Caco-2 (cell line): ENCODE measurements around the gene MYL7. TPM values are rescaled to one million over a fixed set of nuclear protein-coding genes. Genes with fewer than 3 reads are reported as not detected.

Experiments
- BruUV-seq: library from RNA; stranded (reverse); fragments of 400-500 nt; replicated peaks from 2 replicates; lab custom pipeline; 2021; lab: Mats Ljungman, UMichigan
- CTCF ChIA-PET: fragments of 300-600 bp; sonication (Branson Sonifier 250); formaldehyde crosslinking; loops from one replicate; lab custom pipeline; 2022; ENCODE audit warnings: antibody characterized with exemption; lab: Charles Lee
- POLR2A ChIA-PET: fragments of 300-600 bp; sonication (Branson Sonifier 250); formaldehyde crosslinking; loops from one replicate; lab custom pipeline; 2022; ENCODE audit warnings: antibody characterized with exemption; lab: Charles Lee
- DNase-seq, 2 experiments: peaks; one replicate each; pipeline versions ENCODE4 v3.0.0 to v3.0.0-alpha.2; 2020 to 2022
- H3K27me3 ChIP-seq: replicated peaks from 2 replicates; pipeline ENCODE4 v1.6.0; 2011; ENCODE audit warnings: low read length; ENCODE audit not compliant: control insufficient read depth, insufficient read depth
- H3K36me3 ChIP-seq: 2 replicates; pipeline ENCODE4 v1.5.1; 2011; ENCODE audit warnings: low read length; ENCODE audit not compliant: control insufficient read depth, insufficient read depth
- H3K4me1 ChIP-seq: fragments of 250-450 bp; sonication (Bioruptor Pico); 2 replicates; pipeline ENCODE4 v1.5.1; 2020; ENCODE audit warnings: mild to moderate bottlenecking
- H3K4me3 ChIP-seq: 2 replicates; pipeline ENCODE4 v1.5.1; 2011; ENCODE audit warnings: low read depth, mild to moderate bottlenecking, control low read depth, low read length
- H3K9me3 ChIP-seq: fragments of 250-450 bp; sonication (Bioruptor Pico); 2 replicates; pipeline ENCODE4 v1.5.1; 2020; ENCODE audit warnings: mild to moderate bottlenecking, moderate library complexity
- H3K27ac Mint-ChIP-seq: one replicate; pipeline ENCODE4 v1.8.0; 2022; ENCODE audit warnings: mixed read lengths; ENCODE audit not compliant: unreplicated experiment
- H3K27me3 Mint-ChIP-seq: one replicate; pipeline ENCODE4 v1.8.0; 2022; ENCODE audit warnings: mixed read lengths; ENCODE audit not compliant: insufficient read depth, unreplicated experiment
- H3K36me3 Mint-ChIP-seq: one replicate; pipeline ENCODE4 v1.8.0; 2022; ENCODE audit warnings: mild to moderate bottlenecking, mixed read lengths; ENCODE audit not compliant: insufficient read depth, unreplicated experiment
- H3K4me1 Mint-ChIP-seq: one replicate; pipeline ENCODE4 v1.8.0; 2022; ENCODE audit warnings: low read depth, mixed read lengths; ENCODE audit not compliant: unreplicated experiment
- H3K4me3 Mint-ChIP-seq: one replicate; pipeline ENCODE4 v1.8.0; 2022; ENCODE audit warnings: mild to moderate bottlenecking, moderate library complexity, mixed read lengths; ENCODE audit not compliant: unreplicated experiment
- H3K9me3 Mint-ChIP-seq: one replicate; pipeline ENCODE4 v1.8.0; 2022; ENCODE audit warnings: mixed read lengths; ENCODE audit not compliant: unreplicated experiment
- CTCF ChIP-seq, 2 experiments: fragments of 200-600 bp in 1 of 2; IDR thresholded peaks; 1 replicate in 1 of 2; 2 replicates in 1 of 2; pipeline versions ENCODE4 v1.5.1 to v1.8.0; 2011 to 2022; ENCODE audit warnings: antibody characterized with exemption in 1 of 2, control low read depth in 1 of 2, inconsistent platforms in 1 of 2, low read depth in 1 of 2, low read length in 1 of 2, mild to moderate bottlenecking in 1 of 2, moderate library complexity in 1 of 2; ENCODE audit not compliant: insufficient read depth in 1 of 2, severe bottlenecking in 1 of 2, unreplicated experiment in 1 of 2
- intact Hi-C: fragments of 100-400 bp; cut with micrococcal nuclease; formaldehyde crosslinking; loops from one replicate; pipeline ENCODE4 v1.10.0; 2022; ENCODE audit not compliant: unreplicated experiment
- total RNA-seq: library from RNA; stranded (reverse); gene quantifications from 2 replicates; pipeline ENCODE4 v1.2.3, GENCODE V29; 2022

The MYL7 gene
- total RNA-seq, 1 experiment from 2014 or later = 16.2 TPM

GRCh38 chr7:44109991-44110390 is 31.1 kb downstream of the MYL7 start:
- Histone ChIP-seq H3K27me3 (no peaks in the 10 kb centered on the region; the same call in 1 of the 2 replicates), H3K36me3 (no peaks in the 10 kb centered on the region; the same call in 1 of the 2 replicates), H3K4me3 (no peak overlapping the region), H3K9me3 (no peaks in the 10 kb centered on the region), H3K4me1 (no peaks in the 10 kb centered on the region)
- TF ChIP-seq CTCF (IDR thresholded peaks at IDR 0.05; ENCODE audit: insufficient read depth in 1 of 2, low read depth in 1 of 2, low read length in 1 of 2, severe bottlenecking in 1 of 2, unreplicated experiment in 1 of 2) = no peak
- Mint-ChIP-seq H3K9me3 (no peaks in the 10 kb centered on the region), H3K4me1 (no peaks in the 10 kb centered on the region), H3K27me3 (no peaks in the 10 kb centered on the region), H3K36me3 (peaks cover 15% of the 10 kb centered on the region), H3K4me3 (no peak overlapping the region), H3K27ac (no peak overlapping the region)
- intact Hi-C loops = no loop called here
- CTCF ChIA-PET = no interaction called here
- POLR2A ChIA-PET = no interaction called here
- BruUV-seq = no TSS peak
- no peak for DNase-seq

- Mint-ChIP-seq H3K27ac (no peak overlapping the region), H3K4me3 (no peak overlapping the region), H3K36me3 (peaks cover 15% of the 10 kb centered on the region), H3K9me3 (no peaks in the 10 kb centered on the region), H3K4me1 (no peaks in the 10 kb centered on the region), H3K27me3 (no peaks in the 10 kb centered on the region)
- TF ChIP-seq CTCF (IDR thresholded peaks at IDR 0.05; ENCODE audit: insufficient read depth in 1 of 2, low read depth in 1 of 2, low read length in 1 of 2, severe bottlenecking in 1 of 2, unreplicated experiment in 1 of 2) = peak in 1 of 2 experiments; percentile 11
- POLR2A ChIA-PET = no interaction called here
- CTCF ChIA-PET = no interaction called here
- no peaks in the 10 kb centered on the region; the same call in 1 of the 2 replicates for H3K36me3 ChIP-seq
- no peaks in the 10 kb centered on the region for H3K9me3 ChIP-seq
- BruUV-seq = no TSS peak
- intact Hi-C loops = no loop called here
- no peak overlapping the region for H3K4me3 ChIP-seq
- no peaks in the 10 kb centered on the region for H3K4me1 ChIP-seq
- H3K27me3 ChIP-seq = no peaks in the 10 kb centered on the region; the same call in 1 of the 2 replicates
- peak; percentile 28 to 33 for DNase-seq
These were observed 32.1 kb downstream of the MYL7 start for GRCh38 chr7:44108768-44109750.

- H3K9me3 ChIP-seq = no peaks in the 10 kb centered on the region
- no peak overlapping the region for H3K4me3 Mint-ChIP-seq
- POLR2A ChIA-PET = no interaction called here
- no peaks in the 10 kb centered on the region for H3K9me3 Mint-ChIP-seq
- H3K36me3 ChIP-seq = no peaks in the 10 kb centered on the region; the same call in 1 of the 2 replicates
- no peaks in the 10 kb centered on the region for H3K27me3 Mint-ChIP-seq
- CTCF ChIA-PET = no interaction called here
- intact Hi-C loops = no loop called here
- peaks cover 15% of the 10 kb centered on the region for H3K36me3 Mint-ChIP-seq
- no TSS peak for BruUV-seq
- no peak for TF ChIP-seq CTCF (IDR thresholded peaks at IDR 0.05; ENCODE audit: insufficient read depth in 1 of 2, low read depth in 1 of 2, low read length in 1 of 2, severe bottlenecking in 1 of 2, unreplicated experiment in 1 of 2)
- no peak for DNase-seq
- no peaks in the 10 kb centered on the region for H3K4me1 Mint-ChIP-seq
- H3K27ac Mint-ChIP-seq = no peak overlapping the region
- H3K4me1 ChIP-seq = no peaks in the 10 kb centered on the region
- H3K4me3 ChIP-seq = no peak overlapping the region
- H3K27me3 ChIP-seq = no peaks in the 10 kb centered on the region; the same call in 1 of the 2 replicates
These were observed 33.0 kb downstream of the MYL7 start for GRCh38 chr7:44107961-44108767.
